Measurements from ENCODE around the gene SRL. TPM values are rescaled to one million over a fixed set of nuclear protein-coding genes. Genes with fewer than 3 reads are reported as not detected.

SRL gene
- total and polyA plus RNA-seq, 8 donors: 0.12 to 0.42 (median 0.23) TPM

DNA sequence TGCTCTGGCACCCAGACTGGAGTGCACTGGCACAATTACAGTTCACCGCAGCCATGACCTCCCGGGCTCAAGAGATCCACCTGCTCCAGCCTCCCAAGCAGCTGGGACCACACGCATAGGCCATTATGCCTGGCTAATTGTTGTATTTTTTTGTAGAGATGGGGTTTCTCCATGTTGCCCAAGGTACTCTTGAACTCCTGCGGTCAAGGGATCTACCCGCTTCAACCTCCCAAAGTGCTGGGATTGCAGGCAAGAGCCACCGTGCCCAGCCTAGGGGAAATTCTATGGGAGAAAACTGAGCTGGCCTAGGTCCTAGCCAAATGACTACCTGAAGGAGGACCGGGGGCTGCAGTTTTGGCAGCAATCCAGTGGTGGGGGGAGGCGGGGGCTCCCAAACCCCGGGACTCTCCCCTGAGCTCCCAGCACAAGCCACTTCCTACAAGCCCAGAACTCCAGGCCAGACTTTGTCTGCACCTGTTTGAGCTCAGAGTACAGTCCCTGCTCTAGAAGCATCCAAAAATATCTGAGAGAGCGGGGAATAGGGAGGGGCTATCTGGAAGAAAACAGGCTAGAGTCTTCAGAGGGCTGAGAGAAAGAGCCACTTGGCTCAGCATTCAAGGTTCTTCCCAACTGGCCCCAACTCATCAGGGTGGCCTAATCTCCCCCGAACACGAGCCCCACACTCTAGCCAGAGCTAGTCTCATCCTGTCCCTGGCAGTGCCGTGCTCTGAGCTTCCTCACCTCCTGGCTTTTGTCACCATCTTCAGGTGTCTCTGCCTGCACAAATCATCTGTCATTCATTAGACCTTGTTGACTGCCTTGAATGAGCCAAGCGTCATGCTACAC is 9.1 kb downstream of the SRL start:
- no peak for FAIRE-seq

GRCh38 chr16:4231886-4232285 is 10.0 kb downstream of the SRL start:
- H3K27ac ChIP-seq: no peak overlapping the region
- WGBS, 2 donors: 86 to 91% methylated on average over 11 of the region's 11 CpGs
- DNase-seq: no peak
- no peak for FAIRE-seq
- ATAC-seq: no peak
- no peaks in the 10 kb centered on the region for H3K4me1 ChIP-seq
- H3K27me3 ChIP-seq: no peaks in the 10 kb centered on the region
- H3K4me3 ChIP-seq: no peak overlapping the region
- H3K9me3 ChIP-seq: no peaks in the 10 kb centered on the region
- no peaks in the 10 kb centered on the region for H3K36me3 ChIP-seq
- TF ChIP-seq CTCF (IDR thresholded peaks at IDR 0.05): no peak
- intact Hi-C loops (cut with DNase I): no loop called here

More for the DNA sequence above, 9.1 kb downstream of the SRL start:
- no peak overlapping the region for H3K27ac ChIP-seq
- no peaks in the 10 kb centered on the region for H3K36me3 ChIP-seq
- 79 to 80% methylated on average over 14 of the region's 14 CpGs for WGBS, 2 donors
- H3K27me3 ChIP-seq: no peaks in the 10 kb centered on the region
- no peaks in the 10 kb centered on the region for H3K9me3 ChIP-seq
- DNase-seq (no peak), ATAC-seq (no peak)
- intact Hi-C loops (cut with DNase I): no loop called here
- H3K4me1 ChIP-seq: no peaks in the 10 kb centered on the region
- H3K4me3 ChIP-seq: no peak overlapping the region
- no peak for TF ChIP-seq CTCF (IDR thresholded peaks at IDR 0.05)

- FAIRE-seq: no peak
These were observed 10.5 kb downstream of the SRL start for GRCh38 chr16:4231367-4231766.

GRCh38 chr16:4227040-4227332 is 14.9 kb downstream of the SRL start:
- H3K4me1 ChIP-seq: no peaks in the 10 kb centered on the region
- 61 to 76% methylated on average over 2 of the region's 2 CpGs for WGBS, 2 donors
- intact Hi-C loops (cut with DNase I): no loop called here
- no peak overlapping the region for H3K27ac ChIP-seq
- no peaks in the 10 kb centered on the region for H3K9me3 ChIP-seq
- H3K4me3 ChIP-seq: no peak overlapping the region
- DNase-seq (no peak), FAIRE-seq (no peak), ATAC-seq (no peak)
- H3K36me3 ChIP-seq: no peaks in the 10 kb centered on the region
- no peak for TF ChIP-seq CTCF (IDR thresholded peaks at IDR 0.05)
- no peaks in the 10 kb centered on the region for H3K27me3 ChIP-seq

More at GRCh38 chr16:4231367-4231766, 10.5 kb downstream of the SRL start:
- intact Hi-C loops (cut with DNase I): no loop called here
- TF ChIP-seq CTCF (IDR thresholded peaks at IDR 0.05): no peak
- H3K36me3 ChIP-seq: no peaks in the 10 kb centered on the region
- H3K27me3 ChIP-seq: no peaks in the 10 kb centered on the region
- no peak for DNase-seq
- 81 to 85% methylated on average over 10 of the region's 10 CpGs for WGBS, 2 donors
- no peak overlapping the region for H3K27ac ChIP-seq
- ATAC-seq: no peak
- H3K4me3 ChIP-seq: no peak overlapping the region
- H3K9me3 ChIP-seq: no peaks in the 10 kb centered on the region
- H3K4me1 ChIP-seq: no peaks in the 10 kb centered on the region

DNA sequence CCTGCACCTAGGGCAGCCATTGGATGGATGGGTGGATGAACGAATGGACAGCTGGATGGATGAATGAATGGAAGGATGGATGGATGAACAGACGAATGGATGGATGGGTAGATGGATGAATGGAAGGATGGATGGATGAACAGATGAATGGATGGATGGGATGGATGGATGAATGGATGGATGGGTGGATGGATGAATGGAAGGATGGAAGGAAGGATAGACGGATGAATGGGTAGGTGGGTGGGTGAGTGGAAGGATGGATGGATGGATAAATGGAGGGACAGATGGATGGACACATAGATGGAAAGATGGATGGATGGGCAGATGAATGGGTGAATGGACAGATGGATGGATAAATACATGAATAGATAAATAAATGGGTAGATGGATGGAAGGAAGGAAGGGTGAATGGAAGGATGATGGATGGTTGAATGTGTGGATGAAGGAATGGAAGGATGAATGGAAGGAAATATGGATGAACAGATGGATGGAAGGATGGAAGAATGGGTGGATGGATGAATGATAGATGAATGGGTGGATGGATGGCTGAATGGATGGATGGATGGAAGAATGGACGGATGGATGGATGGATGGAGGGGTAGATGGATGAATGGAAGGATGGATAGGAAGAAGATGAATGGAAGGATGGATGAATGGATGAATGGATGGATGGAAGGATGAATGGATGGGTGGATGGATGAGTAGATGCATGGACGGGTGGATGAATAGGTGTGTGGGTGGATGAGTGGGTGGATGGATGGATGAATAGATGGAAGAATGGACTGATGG is 15.4 kb downstream of the SRL start:
- Histone ChIP-seq H3K4me3 (no peak overlapping the region), H3K27me3 (no peaks in the 10 kb centered on the region), H3K4me1 (no peaks in the 10 kb centered on the region), H3K27ac (no peak overlapping the region), H3K9me3 (no peaks in the 10 kb centered on the region), H3K36me3 (no peaks in the 10 kb centered on the region)
- ATAC-seq (no peak), DNase-seq (no peak), FAIRE-seq (no peak)
- intact Hi-C loops (cut with DNase I): no loop called here
- TF ChIP-seq CTCF (IDR thresholded peaks at IDR 0.05): no peak
- WGBS, 2 donors: 50 to 63% methylated on average over 5 of the region's 5 CpGs
